GM12865 (cell line): ENCODE measurements around the gene SLC37A4.

Experiments used
- DNase-seq: peaks from one replicate; pipeline ENCODE4 v3.0.0; 2010; ENCODE audit warnings: low read depth
- H3K4me3 ChIP-seq: 2 replicates; pipeline ENCODE4 v1.5.1; 2011; ENCODE audit warnings: mild to moderate bottlenecking, low read depth, low read length, control low read depth
- CTCF ChIP-seq: IDR thresholded peaks from 2 replicates; pipeline ENCODE4 v1.5.1; 2011; ENCODE audit warnings: low read length, control low read depth, low read depth, inconsistent platforms; ENCODE audit not compliant: insufficient read depth; ENCODE audit errors: missing control alignments

SLC37A4 gene

DNA sequence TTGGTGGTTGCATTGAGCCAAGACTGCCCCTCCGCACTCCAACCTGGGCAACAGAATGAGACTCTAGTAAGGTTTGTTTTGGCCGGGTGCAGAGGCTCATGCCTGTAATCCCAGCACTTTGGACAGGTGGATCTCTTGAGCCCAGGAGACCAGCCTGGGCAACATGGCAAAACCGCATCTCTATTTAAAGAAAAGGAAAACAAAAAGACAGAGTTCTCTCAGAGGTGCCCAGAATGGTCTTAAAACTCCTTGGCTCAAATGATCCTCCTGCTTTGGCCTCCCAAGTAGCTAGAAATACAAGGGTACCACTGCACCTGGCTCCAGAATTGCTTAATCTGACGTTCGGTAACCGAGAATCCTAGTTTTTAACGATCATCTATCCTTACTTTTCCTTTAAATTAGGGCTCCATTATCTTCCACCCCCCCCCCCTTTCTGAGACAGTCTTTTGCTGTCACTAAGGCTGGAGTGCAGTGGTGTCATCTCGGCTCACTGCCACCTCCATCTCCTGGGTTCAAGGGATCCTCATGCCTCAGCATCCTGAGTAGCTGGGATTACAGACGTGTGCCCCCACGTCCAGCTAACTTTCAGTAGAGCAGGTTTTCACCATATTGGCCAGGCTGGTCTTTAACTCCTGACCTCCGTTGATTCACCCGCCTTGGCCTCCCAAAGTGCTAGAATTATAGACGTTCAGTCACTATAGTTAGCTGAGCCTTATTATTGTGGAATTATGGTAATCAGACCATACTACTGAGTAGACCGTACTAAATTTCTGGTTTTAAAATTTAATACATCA lies 14.3 kb downstream of the SLC37A4 start:
- no peak for DNase-seq
- no peak for TF ChIP-seq CTCF
- H3K4me3 ChIP-seq, result peak overlapping the region; percentile 94

DNA sequence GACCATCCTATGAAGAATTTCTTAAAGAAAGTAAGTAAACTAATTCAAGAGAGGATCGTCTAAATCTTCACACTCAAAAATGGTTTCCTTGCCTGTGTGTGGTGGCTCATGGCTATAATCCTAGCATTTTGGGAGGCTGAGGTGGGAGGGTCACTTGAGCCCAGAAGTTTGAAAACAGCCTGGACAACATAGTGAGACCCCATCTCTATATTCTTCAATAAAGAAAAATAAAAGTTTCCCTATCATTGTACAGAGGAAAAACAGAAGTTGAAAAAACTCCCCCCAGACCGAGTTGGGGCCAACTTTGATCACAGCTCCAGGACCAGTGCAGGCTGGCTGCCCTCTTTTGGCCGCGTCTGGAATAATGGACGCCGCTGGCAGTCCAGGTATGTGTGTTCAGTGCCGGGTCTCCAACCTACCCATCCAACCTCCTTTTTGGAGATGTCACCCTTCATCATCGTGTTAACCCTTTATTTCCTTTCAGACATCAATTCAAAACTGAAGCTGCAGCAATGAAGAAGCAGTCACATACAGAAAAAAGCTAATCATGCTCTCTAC lies 15.5 kb downstream of the SLC37A4 start:
- DNase-seq, result no peak
- no peak overlapping the region for H3K4me3 ChIP-seq
- no peak for TF ChIP-seq CTCF

DNA sequence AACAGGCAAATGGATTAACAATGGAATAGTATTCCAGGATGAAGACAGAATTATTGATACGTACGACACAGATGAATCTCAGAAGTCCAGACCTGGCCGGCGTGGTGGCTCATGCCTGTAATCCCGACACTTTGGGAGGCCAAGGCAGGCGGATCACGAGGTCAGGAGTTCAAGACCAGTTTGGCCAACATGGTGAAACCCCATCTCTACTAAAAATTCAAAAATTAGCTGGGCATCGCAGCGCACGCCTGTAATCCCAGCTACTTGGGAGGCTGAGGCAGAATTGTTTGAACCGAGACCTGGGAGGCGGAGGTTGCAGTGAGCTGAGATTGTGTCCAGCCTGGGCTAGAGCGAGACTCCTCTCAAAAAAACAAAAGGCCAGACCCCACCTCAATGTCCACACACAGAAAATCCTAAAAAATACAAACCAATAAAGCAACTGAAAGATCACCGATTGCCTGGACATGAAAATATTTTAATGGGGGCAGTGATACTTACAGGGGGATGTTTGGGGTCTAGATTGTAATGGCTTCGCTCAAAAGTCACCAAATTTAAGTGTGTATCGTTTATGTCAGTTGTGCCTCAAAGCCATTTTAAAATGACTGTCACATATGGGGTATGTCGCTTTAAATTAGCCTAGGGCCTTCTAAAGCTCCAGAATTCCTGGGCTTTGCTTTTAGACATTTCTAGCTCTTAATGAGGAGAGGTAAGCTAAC lies 16.3 kb downstream of the SLC37A4 start:
- no peak for TF ChIP-seq CTCF
- no peak for DNase-seq

DNA sequence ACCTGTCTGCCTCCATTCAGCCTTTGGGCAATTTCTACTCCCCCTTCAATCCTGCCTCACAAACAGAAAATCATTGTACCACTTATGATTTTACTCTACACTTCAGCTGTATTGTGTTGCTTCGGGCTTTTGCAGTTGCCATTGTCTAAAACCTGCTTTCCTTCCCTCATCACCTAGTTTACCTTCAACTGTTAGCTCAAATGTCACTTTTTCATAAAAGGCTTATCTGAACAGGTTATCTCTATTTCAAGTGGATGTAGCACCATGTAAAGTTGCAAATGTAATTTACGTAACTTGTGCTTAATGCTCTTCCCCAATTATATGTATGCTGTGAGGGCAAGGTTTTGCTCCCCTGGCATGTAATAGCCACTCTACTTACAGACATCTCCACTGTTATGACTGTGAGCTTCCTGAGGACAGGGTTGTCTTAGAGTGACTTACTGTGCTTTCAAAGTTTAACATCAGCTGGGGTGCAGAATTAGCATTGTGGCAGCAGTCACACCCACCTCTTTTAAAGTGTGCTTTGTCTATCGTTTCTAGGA lies 18.0 kb downstream of the SLC37A4 start:
- no peak overlapping the region for H3K4me3 ChIP-seq
- no peak for TF ChIP-seq CTCF
- DNase-seq, result no peak

More for the DNA sequence above, 16.3 kb downstream of the SLC37A4 start:
- H3K4me3 ChIP-seq, result no peak overlapping the region

GRCh38 chr11:119011476-119012053 lies 19.1 kb downstream of the SLC37A4 start:
- H3K4me3 ChIP-seq, result no peak overlapping the region

More at GRCh38 chr11:119011476-119012053, 19.1 kb downstream of the SLC37A4 start:
- no peak for TF ChIP-seq CTCF
- DNase-seq, result no peak
